Measurements from ENCODE around the gene CCN2. TPM values are rescaled to one million over a fixed set of nuclear protein-coding genes. Genes with fewer than 3 reads are reported as not detected.

CCN2 gene
- total and polyA plus RNA-seq, 2 experiments from 2014 or later: 147 to 300 TPM

DNA sequence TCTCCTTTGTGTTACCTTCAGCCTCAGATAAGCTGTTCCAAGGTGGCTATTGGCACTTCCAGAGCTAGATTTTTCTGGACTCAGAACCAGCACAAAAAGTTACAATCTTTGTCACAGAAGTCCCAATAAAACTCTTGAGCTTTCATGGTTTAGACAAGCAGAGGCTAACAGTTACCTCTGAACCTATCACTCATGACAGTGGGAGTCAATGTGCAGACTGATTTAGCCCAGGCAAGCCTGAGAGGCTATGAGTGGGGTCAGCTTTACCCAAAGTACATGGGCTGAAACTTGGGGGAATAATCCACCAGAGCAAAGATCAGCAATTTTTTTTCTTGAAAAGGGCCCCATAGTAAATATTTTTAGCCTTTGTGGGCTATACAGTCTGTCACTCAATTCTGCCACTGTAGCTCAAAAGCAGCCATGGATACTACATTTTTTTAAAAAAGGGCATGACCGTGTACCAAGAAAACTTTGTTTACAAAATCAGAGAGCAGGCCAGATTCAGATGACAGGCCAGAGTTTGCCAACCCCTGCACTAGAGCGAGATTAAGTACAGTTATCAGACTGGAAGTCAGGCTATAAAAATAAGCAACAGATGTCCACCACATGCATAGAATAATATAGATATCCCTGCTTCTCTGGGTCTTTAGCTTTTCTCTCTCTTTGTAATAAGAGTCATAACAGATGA, 20.0 kb downstream of the CCN2 start:
- no peaks in the 10 kb centered on the region for H3K79me2 ChIP-seq
- H3K36me3 ChIP-seq (replicated peaks; ENCODE audit: insufficient read depth, low read depth): no peaks in the 10 kb centered on the region
- WGBS (ENCODE audit: low lambda C conversion rate, missing lambda C conversion rate): 59% methylated on average over 2 of the region's 2 CpGs
- no peak overlapping the region for H3K4me3 ChIP-seq
- DNase-seq (ENCODE audit: low spot score): no peak
- TF ChIP-seq EZH2phosphoT487 (IDR thresholded peaks at IDR 0.05; ENCODE audit: low read depth, severe bottlenecking, unreplicated experiment): no peak
- no peak for TF ChIP-seq EZH2 (IDR thresholded peaks at IDR 0.05; ENCODE audit: borderline replicate concordance)
- TF ChIP-seq CTCF (IDR thresholded peaks at IDR 0.05; ENCODE audit: poor library complexity): no peak
- H3K27me3 ChIP-seq: no peaks in the 10 kb centered on the region
- no peak overlapping the region for H3K4me2 ChIP-seq
- H3K27ac ChIP-seq: no peak overlapping the region
- no peak overlapping the region for H2AFZ ChIP-seq
- H3K4me1 ChIP-seq (ENCODE audit: insufficient read depth): no peaks in the 10 kb centered on the region
- no peaks in the 10 kb centered on the region for H3K9me3 ChIP-seq (ENCODE audit: low read depth)
- H3K9me2 ChIP-seq (replicated peaks; ENCODE audit: insufficient read depth): no peaks in the 10 kb centered on the region
- H4K20me1 ChIP-seq (ENCODE audit: insufficient read depth, poor library complexity, severe bottlenecking): no peaks in the 10 kb centered on the region

DNA sequence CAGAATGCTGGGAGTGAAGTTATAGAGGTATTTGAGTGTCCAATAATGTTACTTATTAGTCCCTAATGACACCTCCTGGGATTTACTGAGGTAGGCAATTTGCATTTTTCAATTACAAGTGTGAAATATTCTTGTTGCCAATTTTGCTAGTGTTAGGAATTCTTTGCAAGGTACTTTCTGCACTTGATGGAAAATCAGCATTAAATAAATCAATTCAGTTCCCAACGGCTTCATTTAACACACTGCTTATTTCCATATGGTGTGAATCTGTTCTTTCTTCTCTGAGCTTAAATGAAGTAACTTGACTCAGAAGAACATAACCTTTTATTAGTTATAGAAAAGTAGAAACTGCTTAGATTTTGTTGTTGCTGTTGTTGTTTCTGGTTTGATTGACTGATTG, 21.2 kb downstream of the CCN2 start:
- no peak overlapping the region for H3K4me2 ChIP-seq
- TF ChIP-seq EZH2phosphoT487 (IDR thresholded peaks at IDR 0.05; ENCODE audit: low read depth, severe bottlenecking, unreplicated experiment): no peak
- no peak for TF ChIP-seq EZH2 (IDR thresholded peaks at IDR 0.05; ENCODE audit: borderline replicate concordance)
- TF ChIP-seq CTCF (IDR thresholded peaks at IDR 0.05; ENCODE audit: poor library complexity): no peak
- H4K20me1 ChIP-seq (ENCODE audit: insufficient read depth, poor library complexity, severe bottlenecking): no peaks in the 10 kb centered on the region
- H3K4me3 ChIP-seq: no peak overlapping the region
- no peaks in the 10 kb centered on the region for H3K27me3 ChIP-seq
- H3K27ac ChIP-seq: no peak overlapping the region
- DNase-seq (ENCODE audit: low spot score): no peak
- no peaks in the 10 kb centered on the region for H3K4me1 ChIP-seq (ENCODE audit: insufficient read depth)
- 84% methylated on average over 1 of the region's 1 CpG for WGBS (ENCODE audit: low lambda C conversion rate, missing lambda C conversion rate)
- H3K36me3 ChIP-seq (replicated peaks; ENCODE audit: insufficient read depth, low read depth): no peaks in the 10 kb centered on the region
- no peaks in the 10 kb centered on the region for H3K9me3 ChIP-seq (ENCODE audit: low read depth)
- H3K79me2 ChIP-seq: no peaks in the 10 kb centered on the region
- H2AFZ ChIP-seq: no peak overlapping the region
- no peaks in the 10 kb centered on the region for H3K9me2 ChIP-seq (replicated peaks; ENCODE audit: insufficient read depth)

DNA sequence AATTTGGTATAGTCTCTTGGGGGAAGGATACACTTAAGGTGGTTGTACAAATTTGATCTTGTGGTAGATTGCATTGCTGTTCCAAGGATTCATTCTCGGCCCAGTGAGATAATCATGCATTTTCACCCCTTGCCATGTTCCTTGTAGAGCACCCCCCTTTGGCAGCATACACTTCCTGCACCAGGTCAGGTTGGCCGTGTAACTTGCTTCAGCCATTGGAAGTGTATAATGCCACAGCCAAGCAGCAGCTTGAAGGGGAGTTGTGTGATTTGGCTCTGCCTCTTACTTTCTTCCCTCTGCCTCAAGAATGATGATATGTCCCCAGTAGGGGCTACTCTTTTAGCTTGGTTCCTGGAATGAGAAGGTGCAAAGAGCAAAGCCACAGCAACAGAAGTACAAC, 21.9 kb downstream of the CCN2 start:
- Histone ChIP-seq H2AFZ (no peak overlapping the region), H3K4me3 (no peak overlapping the region), H3K4me1 (ENCODE audit: insufficient read depth) (no peaks in the 10 kb centered on the region), H3K36me3 (replicated peaks; ENCODE audit: insufficient read depth, low read depth) (no peaks in the 10 kb centered on the region), H3K27me3 (no peaks in the 10 kb centered on the region), H3K79me2 (no peaks in the 10 kb centered on the region), H4K20me1 (ENCODE audit: insufficient read depth, poor library complexity, severe bottlenecking) (no peaks in the 10 kb centered on the region), H3K9me3 (ENCODE audit: low read depth) (no peaks in the 10 kb centered on the region), H3K9me2 (replicated peaks; ENCODE audit: insufficient read depth) (no peaks in the 10 kb centered on the region), H3K27ac (no peak overlapping the region), H3K4me2 (no peak overlapping the region)
- 87% methylated on average over 2 of the region's 2 CpGs for WGBS (ENCODE audit: low lambda C conversion rate, missing lambda C conversion rate)
- TF ChIP-seq EZH2 (IDR thresholded peaks at IDR 0.05; ENCODE audit: borderline replicate concordance): no peak
- no peak for TF ChIP-seq CTCF (IDR thresholded peaks at IDR 0.05; ENCODE audit: poor library complexity)
- TF ChIP-seq EZH2phosphoT487 (IDR thresholded peaks at IDR 0.05; ENCODE audit: low read depth, severe bottlenecking, unreplicated experiment): no peak
- no peak for DNase-seq (ENCODE audit: low spot score)

Data from hepatocyte (in vitro differentiated cells).